Lung microvascular endothelial cell (primary cell): ENCODE measurements around the gene GIN1. TPM values are rescaled to one million over a fixed set of nuclear protein-coding genes. Genes with fewer than 3 reads are reported as not detected.
"Not testable (repeated sequence)": the region's sequence is repeated elsewhere in the genome, so short reads cannot be mapped to it uniquely, and the experiment has no call there.

Experiments
- DNase-seq, 2 donors: peaks; one replicate each; pipeline versions ENCODE4 v3.0.0 to v3.0.0-alpha.2; 2010; ENCODE audit warnings: low read depth in 2 of 2
- total RNA-seq: library from RNA; depleted of rRNA; stranded (reverse); fragments of >200 nt; gene quantifications from 2 replicates; pipeline ENCODE4 v1.2.1, GENCODE V29; 2014

Gene GIN1, protein sequence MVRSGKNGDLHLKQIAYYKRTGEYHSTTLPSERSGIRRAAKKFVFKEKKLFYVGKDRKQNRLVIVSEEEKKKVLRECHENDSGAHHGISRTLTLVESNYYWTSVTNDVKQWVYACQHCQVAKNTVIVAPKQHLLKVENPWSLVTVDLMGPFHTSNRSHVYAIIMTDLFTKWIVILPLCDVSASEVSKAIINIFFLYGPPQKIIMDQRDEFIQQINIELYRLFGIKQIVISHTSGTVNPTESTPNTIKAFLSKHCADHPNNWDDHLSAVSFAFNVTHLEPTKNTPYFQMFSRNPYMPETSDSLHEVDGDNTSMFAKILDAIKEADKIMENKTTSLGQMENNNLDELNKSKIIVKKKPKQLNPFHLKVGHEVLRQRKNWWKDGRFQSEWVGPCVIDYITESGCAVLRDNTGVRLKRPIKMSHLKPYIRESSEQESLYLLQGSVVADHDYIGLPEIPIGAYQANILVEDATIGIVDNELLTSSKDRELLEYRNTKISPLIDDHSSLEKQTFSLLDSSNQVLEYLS
- total RNA-seq = 2.4 and 3.0 TPM in 2 replicates

DNA sequence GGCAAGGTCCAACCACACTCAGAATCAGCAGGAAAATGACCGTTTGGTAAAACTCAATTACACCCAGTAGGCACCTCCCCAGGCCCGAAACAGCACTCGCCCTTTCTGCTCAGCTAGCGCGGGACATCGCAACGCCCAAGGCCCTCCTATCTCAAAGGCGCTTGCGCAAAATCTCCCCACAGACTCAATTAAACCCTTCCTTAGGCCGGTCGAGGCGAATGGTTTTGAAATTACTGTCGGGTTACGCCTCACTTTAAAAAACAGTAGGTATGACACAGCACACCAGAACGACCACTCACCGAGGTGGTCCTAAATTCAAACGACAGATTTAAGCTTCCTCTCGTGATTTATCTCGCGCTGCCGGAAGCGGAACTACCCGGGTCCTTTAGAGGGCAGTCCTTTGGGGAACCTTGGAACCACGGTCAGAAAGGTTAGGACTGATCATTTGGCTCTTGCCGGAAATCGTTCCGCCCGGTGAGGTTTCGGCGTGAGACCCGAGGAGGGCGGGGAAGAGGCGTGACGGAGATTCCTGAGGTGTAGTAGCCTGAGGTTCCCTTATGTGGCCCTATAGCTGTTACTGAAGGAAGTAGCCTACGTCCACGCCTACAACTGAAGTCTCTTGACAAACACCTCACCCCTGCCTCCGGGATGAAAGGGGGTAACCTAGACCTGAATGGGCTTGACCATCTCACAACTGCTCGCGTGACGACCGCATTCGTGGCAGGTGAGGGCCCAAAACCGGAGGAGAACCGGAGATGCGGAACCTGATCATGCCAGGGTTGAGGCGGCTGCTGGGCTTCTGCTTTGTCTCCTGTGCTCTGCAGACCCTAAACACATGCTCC, at the start of gene GIN1, which contains the start of gene PPIP5K2:
GIN1 (minus strand) TSS at position 374 of the 842 bp plus-strand sequence. CDS start 11,431 bp downstream, outside the sequence.
PPIP5K2 (plus strand) TSS at position 537 of the 842 bp plus-strand sequence. CDS start 9,289 bp downstream, outside the sequence.
- peak; percentile 96 to 99 for DNase-seq

DNA sequence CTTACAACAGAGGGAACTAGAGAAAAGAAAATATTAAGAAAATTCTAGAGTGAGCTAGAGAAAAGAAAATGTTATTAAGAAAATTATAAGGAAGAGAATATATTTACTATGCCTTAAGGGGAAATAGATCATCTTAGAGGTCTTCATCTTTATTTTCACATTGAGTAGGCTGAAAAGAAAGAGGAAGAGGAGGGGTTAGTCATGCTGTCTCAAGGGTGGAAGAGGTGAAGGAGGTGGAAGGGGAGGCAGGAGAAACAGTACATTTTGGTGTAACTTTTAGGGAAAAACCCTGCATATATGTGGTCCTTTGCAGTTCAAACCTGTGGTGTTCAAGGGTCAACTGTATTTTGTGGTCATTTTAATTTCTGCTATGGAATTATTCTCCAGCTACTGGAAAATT, 46.8 kb upstream of the GIN1 start:
- no peak for DNase-seq

DNA sequence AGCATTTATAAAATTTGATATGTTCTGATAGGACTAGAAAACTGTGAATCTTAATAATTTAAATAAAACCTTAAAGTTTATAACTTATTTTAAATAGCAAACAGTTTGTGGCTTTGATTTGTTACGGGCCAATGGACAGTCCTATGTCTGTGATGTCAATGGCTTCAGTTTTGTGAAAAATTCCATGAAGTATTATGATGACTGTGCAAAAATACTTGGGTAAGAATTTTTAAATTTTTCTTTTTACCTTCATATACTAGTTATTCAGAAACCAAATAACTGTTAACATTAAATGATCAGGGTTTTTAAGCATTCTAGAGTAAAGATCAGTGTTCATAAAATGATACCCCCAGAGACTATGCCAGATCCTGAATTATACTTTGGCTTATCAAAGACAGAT, 31.2 kb upstream of the GIN1 start:
- DNase-seq = no peak

DNA sequence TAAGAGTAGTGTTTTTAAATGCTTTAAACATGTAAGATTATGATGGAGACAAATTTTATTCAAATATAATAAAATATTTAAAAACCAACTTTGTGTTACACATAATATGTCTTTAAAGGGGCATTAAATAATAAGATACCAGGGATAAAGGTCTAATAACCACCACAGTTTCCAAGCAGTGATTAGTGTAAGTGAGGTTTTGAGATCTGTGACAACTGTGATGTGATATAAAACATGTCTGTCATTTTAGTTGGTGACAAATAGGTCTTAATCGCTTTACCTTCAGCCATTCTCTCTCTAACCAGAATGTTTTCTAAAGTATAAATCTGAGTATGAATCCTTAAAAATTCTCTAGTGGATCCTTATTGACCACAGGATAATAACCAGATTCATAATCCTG, 28.3 kb upstream of the GIN1 start:
- DNase-seq = no peak

DNA sequence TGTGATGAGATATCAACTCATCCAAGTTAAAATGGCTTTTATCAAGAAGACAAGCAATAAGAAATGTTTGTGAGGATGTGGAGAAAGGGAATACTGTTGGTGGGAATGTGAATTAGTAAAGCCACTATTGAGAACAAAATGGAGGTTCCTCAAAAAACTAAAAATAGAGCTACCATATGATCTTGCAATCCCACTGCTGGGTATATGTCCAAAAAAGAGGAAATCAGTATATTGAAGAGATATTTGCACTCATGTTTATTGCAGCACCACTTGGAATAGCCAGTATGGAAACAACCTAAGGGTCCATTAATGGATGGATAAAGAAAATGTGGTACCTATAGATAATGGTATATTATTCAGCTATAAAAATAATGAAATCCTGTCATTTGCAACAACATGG, 25.3 kb upstream of the GIN1 start:
- no peak for DNase-seq

DNA sequence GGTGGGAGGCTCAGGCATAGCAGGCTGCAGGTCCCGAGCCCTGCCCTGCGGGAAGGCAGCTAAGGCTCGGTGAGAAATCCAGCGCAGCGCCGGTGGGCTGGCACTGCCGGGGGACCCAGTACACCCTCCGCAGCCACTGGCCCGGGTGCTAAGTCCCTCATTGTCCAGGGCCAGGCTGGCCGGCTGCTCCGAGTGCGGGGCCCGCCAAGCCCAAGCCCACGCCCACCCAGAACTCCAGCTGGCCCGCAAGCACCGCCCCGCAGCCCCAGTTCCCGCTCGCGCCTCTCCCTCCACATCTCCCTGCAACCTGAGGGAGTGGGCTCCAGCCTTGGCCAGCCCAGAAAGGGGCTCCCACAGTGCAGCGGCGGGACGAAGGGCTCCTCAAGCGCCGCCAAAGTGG, 22.2 kb upstream of the GIN1 start:
- not testable (repeated sequence) for DNase-seq

DNA sequence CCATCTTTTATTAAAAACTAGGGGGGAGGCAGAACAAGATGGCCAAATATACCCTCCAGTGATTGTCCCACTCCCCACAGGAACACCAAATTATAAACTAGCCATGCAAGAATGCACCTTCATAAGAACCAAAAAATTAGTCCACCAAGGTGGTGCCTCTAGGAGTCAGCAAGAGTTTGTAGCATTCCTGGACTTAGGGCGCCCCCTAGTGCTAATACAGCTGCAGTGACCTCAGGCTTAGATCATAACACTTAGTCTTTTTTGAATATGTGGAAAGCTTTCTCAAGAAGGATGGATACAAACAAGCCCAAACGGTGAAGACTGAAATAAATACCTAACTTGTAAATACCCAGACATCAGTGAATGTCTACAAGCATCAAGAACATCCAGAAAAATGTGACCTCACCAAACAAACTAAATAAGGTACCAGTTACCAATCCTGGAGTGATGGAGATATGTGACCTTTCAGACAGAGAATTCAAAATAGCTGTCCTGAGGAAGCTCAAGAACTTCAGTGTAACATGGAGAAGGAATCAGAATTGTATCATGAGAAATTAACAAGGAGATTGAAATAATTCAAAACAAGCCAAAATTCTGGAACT, 19.4 kb upstream of the GIN1 start:
- DNase-seq = peak; percentile 77 to 83

DNA sequence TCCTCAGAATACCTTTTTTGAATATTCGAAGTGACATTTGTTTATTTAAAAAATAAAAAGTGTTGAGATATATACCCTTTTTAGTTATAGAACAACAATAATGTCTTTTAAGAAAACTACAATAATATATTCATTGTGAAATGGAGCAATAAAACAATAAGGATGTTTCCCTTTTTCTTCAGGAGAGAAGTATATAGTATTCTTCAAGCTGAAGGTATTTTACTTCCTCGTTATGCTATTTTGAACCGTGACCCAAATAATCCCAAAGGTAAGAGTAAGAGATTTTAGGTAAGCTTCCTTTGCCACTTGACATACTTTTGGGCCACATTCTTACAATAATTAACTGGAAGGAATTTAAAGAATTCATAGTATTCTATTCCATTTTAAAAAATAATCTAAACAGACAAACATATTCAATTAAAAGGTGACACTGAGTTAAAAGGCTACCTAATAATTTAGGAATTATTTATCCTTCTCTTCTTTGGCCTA, 18.3 kb upstream of the GIN1 start:
- no peak for DNase-seq

DNA sequence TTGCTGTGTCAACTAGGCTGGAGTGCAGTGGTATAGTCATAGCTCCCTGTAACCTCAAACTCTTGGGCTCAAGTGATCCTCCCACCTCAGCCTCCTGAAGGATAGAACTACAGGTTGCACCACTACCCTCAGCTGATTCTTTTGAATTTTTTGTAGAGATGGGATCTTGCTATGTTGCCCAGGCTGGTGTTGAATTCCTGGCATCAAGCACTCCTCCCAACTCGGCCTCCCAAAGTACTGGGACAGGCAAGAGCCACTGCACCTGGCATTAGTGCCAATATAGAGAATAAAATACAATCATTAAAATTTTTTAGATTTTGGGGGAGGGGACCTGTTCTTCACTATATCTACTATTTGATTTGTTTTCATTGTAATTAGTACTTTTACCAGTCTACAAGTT, 15.5 kb upstream of the GIN1 start:
- no peak for DNase-seq

DNA sequence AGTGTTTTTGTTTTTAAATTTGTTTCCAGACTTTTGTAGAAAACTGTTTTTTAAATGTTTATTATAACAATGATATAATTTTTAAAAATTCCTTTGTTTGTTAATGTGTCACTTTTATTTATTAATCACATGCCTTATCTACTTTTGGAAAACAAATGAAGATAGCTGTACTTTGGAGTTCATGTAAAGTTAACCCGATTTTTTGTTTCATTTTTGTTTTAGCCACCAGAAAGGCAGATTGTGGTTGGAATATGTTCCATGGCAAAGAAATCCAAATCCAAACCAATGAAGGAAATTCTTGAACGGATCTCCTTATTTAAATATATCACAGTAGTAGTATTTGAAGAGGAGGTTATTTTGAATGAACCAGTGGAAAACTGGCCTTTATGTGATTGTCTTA, 13.3 kb upstream of the GIN1 start:
- no peak for DNase-seq

DNA sequence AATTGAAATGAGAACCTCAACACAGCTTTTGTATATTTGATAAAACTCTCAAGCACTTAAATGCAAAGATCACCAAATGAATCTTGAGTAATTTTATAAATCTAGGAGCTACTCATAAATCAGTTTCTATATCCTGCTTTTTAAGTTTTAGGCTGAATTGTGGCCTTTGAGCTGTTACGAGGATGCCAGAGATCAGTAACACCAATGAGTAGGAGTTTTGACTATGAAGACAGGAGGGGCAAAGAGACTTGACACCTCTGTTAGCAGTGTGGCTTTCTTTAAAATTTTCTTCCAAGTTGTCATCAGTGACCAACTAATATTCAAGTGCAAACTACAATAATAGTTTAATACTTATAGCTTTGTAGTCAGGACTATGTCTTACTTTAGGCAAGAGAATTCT, 12.7 kb upstream of the GIN1 start:
- DNase-seq = no peak

DNA sequence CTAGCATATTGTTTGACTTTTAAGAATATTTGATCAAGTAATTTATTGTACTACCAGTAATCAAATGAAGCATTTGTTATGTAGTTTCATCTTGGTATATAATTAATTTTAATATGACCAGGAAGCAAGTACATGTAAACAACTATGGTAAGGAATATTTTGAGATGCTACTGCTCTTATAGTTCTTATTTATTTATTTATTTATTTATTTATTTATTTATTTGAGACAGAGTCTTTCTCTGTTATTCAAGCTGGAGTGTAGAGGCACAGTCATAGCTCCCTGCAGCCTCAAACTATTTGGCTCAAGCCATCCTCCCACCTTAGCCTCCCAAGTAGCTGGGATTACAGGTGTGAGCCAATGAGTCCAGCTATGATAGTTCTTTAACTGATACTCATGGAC, 8.3 kb upstream of the GIN1 start:
- no peak for DNase-seq

DNA sequence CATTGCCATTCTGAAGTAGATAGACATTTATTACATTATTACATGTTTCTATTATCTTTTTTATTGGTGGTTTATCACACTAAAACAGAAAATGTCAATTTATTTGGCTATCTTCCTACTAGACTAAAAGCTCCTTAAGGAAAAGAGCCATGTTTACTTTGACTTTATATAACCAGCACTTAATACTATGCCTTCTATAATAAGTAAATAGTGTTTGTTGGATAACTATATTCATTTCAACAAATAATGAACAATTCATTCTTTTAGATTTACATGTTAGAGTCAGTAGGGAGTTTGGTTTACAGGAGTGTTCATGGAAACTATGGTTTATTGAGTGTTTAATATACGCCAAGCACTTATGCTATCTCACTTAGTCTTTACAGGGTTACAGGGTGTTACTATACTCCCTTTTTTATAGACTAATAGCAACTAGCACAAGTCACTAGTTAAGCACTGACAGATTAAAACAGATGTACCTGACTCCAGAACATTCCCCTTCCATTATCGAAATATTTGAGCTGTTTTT, 7.4 kb upstream of the GIN1 start:
- DNase-seq = no peak

DNA sequence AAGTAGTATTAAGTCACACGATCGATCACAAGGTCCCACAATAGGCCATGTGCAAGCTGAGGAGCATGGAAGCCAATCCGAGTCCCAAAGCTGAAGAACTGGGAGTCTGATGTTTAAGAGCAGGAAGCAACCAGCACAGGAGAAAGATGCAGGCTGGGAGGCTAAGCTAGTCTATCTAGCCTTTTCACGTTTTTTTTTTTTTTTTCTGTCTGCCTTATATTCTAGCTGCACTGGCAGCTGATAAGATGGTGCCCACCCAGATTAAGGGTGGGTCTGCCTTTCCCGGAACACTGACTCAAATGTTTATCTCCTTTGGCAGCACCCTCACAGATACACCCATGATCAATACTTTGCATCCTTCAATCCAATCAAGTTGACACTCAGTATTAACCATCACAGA, 6.6 kb upstream of the GIN1 start:
- DNase-seq = no peak

DNA sequence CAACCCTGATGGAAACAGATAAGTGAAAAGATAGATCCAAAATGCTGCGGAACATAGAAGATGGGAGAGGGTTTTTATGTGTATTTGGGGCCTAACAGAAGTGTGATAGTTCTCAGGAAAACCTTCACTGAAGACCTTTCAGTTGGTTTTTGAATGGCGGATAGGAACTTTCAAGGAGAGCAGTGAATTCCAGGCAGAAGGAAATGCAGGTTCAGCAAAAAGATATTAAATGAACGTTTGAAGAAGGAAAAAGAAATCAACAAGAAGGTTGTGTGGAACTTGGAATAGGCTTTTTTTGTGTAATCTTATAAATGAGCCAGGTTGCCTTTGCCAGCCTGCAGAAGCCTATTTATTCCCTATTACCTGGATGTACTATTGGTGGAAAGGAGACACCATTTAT, 2.3 kb upstream of the GIN1 start:
- no peak for DNase-seq

DNA sequence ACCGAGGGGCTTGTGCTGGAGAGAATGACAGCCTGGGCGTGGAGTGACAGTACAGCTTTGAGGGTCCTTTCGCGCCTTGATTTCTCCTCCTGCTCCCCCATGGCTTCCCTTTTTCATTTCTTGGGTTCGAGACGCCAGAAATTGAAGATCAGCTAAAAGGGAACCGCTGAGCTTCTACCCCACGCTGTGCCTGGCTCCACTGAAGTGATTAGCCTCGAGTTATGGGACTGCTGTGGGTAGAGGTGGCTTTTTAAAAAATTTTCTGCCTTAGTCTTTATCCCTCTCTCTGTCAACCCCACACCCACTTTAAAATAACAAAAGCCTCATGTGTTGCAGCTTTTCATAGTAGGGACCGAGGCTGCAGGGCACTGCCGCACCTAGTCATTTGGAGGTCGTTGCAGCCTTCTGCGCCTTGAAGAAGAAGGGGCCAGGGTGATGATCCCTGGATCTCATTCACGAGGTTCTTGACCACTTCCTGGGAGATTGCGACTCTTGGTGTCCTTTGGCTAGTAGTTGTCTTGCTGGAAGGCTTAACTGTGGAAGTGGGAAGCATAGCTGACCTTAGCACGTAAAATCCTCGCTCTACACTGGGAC, 766 bp upstream of the GIN1 start:
- peak; percentile 11 to 15 for DNase-seq

DNA sequence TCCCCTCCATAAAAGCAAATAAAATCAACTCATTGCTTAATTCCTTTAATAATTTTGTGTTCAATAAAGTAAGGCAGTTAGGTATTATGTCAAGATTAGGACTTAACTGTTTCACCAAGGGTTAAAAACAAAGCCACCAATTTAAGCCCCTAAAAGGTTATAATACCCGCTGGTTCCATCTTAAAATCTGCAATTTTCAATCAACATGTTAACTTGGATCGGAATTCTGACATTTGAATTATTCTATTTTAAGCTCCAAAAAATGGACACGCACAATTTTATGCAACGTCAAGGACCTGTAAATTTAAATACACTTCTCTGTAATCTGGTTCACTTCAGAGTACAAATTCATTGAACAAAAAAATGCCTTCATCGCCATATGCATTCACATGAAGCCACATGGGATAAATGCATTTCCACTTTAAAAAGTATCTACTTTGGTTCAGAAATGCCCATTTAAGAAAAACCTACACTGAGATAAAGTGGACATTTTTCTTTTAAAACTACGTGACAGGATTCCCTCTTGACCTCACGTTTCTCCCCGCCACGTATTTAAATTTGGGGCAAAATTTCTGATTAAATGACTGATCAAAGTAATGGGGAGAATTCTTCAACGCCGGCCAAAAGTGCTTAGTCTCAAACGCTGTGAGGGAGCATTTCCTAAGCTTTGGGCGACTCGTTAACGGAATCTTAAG, 721 bp downstream of the GIN1 start:
- DNase-seq = peak; percentile 1 to 43

DNA sequence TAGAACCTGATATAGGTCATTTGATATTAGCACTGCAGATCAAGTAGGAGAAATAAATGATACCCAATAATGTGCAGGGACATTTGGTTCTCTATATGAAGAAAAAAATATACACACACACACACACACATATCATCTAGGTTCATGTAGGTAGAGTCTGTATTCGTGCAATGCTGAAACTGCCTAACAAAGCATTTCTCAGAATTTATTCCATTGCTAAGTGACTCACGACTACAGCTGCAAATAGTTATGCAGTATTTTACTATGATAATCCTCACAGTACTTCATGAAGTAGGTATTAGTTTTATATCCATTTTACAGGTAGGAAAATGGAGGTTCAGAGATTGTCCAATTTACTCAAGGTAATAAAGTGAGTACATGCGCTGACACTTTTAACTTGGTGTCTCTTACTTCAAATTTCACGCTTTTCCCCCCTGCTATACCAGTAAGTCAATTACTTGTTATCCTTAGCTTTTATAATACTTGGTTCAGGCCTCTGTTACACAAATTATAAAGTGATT, 2.4 kb downstream of the GIN1 start:
- no peak for DNase-seq

DNA sequence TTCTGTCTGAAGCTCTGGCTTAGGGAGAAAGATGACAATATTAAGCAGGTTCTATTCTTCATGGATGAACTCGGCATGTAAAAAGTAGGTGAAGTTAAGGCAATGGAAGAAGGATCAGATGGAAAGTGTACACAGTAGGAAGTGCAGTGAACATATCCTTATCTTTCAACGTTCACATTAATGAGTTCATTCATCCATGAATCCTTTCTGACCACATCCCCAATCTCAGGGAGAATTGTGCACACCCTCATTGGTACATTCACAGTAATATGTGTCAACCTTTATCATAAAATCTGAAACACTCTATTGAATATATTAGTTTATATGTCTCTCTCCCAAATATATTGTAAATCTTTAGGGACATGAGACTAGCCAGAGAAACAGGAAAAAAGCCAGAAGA, 5.5 kb downstream of the GIN1 start:
- no peak for DNase-seq

DNA sequence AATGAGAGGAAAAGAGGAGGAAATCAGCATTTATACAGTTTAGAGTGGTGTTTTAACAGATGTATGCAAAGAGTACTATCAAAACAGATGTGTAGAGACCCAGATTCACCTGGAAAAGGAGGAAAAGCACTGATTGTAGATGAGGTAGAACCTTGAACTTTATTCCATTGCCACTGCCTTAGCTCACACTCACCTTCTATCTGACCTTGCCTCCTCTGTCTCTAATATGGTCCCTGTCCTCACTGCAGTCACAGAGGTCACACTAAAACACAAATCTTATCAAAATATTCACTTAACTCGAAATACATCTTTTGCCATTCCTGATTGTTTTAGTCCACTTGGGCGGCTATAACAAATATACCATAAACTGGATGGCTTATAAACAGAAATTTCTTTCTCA, 7.0 kb downstream of the GIN1 start:
- no peak for DNase-seq
